ENCODE measurements around the gene RBM12.
"Not testable (repeated sequence)": the region's sequence is repeated elsewhere in the genome, so short reads cannot be mapped to it uniquely, and the experiment has no call there.

The RBM12 gene

DNA sequence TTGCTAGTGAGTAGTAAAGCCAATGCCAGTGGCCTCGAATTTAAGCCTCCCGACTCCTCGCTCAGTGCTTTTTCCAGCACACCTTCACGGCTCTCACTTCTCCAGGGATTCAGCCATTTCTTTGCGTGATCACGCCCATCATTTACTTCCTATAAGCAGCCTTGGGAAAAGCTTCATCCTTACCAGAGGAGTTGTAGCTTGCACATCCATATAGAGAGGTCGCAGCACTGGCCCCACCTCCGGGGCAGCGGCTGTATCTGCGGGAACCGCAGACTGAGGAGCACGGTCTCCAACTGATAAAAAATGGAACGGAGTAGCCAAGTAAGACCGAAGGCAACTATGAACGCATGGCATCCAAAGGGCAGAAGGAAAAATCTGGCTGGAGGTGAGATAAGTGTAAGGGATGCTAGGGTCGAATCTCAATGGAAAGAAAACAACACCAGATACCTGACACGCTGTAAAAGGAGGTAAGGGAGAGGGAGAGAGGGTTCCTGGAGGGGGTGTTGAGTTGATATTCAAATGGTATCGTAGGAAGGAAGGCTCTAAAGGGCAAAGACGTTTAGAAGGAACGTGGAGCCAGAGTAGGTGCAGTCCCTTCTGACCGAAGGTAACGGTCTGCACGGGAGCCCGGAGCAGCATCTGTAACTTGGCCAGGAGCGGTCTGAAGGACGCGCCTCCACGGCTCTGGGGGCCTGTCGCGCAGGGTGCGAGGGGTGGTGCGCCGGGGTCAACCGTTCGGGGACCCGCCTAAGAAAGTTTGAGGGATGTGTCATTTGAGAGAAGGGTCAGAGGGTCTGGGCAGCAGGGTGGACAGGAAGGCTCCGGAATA is 33.8 kb upstream of the RBM12 start:
- DNase-seq, result no peak

DNA sequence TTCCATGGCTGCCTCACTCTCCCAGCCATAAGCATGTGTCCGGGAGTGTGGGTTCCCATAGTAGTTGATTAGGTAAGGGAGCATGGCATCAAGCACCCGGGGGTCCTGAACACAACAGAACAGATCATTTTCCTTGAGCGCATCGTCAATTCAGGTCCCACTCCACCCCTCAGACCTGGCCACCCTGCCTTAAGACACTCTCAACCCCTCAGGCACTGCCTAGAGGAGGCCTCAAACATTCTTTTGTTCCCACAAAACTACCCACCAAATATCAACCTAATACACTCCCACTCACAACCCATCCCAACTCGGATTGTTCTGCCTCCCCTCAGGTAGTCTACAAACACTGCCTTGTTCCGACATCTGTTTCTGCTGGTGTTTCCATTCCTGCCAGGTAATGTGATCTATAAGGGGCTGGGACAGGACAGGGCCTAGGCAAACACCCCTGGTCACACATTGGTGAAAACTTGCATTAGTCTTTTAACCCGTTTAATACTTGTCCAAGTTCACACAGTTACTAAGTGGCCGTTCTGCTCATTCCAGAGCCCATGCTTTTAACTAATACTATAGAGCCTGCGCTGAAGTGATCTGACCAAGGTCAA is 33.1 kb upstream of the RBM12 start:
- no peak for DNase-seq

DNA sequence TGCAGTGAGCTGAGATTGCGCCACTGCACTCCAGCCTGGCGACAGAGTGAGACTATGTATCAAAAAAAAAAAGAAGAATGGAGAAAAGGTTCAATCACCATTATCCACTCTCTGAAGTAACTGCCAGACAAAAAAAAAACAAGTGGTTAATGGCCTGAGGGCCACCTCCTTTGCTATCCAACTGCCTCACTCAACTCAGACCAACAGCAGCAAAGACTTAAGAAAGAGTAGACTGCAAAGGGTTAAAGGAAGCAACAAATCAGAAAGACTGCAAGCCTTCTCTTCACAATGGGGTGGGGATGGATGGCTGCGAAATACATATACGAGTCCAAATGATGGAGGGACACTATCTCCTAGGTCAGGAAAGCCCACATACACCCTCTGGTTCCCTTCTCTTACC is 31.3 kb upstream of the RBM12 start:
- DNase-seq, result no peak

DNA sequence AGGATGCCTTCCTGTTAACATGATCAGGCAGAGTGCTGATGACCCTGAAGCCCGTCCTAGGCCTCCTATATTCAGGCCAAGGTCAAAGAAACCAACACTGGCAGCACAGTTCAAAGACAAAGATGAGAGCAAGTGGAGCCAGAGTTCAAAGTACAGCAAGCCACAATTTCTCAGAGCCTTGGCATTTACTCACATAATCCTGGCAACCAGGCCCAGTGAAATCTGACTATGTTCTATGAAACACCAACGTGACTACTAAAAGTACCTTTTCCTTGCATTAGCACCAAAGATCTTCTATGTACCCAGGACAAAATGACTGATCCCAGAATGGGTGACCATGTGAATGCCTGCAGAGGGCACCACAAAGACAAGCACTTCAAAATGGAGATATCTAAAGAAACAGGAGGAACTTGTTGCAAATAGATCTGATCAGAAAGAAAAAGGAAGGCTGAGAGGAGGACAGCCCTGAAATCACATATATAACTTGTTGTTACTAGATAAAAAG is 30.6 kb upstream of the RBM12 start:
- no peak for DNase-seq

DNA sequence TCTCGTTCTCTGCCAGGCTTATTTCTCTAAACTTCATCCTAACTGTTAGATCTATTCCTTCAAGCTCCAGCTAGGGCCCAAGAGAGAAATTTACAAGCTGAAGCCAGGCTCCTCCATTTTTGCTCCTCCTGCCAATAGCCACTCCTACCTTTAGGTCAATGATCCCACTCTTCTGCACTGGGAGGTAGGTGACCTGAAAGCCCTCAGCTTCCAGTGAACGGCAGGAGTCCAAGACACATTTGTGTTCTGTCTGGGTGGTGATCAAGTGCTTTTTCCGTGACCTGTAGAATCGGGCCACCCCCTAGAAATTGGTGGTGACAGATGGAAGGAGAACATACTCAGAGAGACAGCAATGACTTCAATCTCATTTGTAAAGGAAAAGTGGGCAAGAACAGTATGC is 25.6 kb upstream of the RBM12 start:
- no peak for DNase-seq

DNA sequence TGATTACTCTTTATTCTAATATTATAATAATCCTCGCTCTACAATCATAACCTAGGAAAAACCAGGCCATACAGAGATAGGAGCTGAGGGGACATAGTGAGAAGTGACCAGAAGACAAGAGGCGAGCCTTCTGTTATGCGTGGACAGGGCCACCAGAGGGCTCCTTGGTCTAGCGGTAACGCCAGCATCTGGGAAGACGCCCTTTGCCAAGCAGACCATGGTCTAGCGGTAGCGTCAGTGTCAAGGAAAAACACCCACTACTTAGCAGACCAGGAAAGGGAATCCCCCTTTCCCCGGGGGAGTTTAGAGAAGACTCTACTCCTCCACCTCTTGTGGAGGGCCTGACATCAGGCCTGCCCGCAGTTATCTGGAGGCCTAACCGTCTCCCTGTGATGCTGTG is 22.2 kb upstream of the RBM12 start:
- DNase-seq, result not testable (repeated sequence)

DNA sequence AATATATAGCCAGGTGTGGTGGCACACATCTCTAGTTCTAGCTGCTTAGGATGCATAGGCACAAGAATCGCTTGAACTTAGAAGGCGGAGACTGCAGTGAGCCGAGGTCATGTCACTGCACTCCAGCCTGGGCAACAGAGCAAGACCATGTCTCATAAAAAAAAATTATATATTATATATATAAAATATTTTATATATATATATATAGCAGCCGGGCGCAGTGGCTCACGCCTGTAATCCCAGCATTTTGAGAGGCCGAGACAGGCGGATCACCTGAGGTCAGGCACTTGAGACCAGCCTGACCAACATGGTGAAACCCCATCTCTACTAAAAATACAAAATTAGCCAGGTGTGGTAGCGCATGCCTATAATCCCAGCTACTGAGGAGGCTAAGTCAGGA is 20.7 kb upstream of the RBM12 start:
- not testable (repeated sequence) for DNase-seq

DNA sequence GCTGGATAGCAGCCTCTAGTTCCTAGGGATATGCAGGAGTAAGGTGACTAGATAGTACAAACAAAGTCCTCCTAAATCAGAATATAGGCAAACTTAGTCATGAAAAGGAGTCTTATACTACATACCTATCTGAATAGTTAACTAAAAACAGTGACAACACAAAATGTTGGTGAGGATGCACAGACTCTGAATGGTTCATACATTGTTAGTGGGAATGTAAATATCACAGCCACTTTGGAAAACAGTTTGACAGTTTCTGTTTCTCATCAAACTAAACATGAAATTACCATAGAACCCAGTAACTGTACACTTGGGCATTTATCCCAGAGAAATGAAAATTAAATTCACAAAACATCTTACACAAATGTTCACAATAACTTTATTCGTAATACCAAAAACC is 17.3 kb upstream of the RBM12 start:
- DNase-seq, result no peak

DNA sequence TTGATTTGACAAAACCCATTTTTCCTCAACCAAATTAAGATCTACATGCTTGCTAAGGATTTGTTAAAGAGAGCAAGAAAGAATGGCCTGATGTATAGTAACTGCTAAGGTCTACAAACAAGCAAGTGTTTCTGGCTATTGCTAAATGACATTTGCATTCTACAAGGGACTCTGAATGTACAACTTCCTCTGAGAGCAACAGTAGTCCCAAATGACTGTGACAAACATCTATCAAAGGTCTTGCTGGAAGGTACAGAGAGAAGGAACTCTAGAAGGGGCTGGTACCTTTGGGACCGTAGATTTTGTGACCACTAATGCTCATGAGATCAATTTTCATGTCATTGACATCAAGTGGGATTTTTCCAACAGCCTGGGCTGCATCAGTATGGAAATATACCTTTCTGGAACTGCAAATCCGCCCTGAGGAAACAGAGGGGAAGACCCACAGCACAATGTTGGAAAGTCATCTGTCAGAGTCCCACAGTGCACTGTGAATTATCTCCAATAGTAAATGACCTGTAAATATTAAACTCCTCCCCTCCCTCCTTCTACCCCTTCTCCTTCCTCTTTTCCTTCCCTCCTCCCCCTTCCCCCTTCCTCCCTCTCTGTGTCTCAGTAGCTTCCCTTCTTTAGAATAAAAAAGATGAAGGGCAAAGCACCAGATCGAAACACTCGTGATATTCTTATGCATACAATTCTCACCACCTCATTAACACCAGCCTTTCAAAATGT is 15.9 kb upstream of the RBM12 start:
- no peak for DNase-seq

DNA sequence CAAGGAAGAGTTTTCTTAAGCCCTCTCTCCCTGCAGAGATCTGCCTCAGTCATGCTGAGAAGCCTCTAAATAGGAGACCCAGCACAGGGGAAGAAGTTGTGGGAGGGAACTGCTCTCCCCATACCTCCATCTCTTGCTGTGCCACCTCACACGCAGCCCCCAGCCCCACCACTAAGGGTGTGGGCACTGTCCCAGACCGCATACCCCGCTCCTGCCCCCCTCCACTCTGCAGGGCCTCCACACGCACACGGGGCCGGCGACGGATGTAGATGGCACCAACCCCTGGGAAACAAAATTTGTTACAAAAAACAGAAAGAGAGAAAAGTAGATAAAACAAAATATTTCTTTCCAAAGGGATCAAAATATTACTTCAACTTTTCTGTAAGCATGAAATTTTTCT is 10.2 kb upstream of the RBM12 start:
- DNase-seq, result no peak

DNA sequence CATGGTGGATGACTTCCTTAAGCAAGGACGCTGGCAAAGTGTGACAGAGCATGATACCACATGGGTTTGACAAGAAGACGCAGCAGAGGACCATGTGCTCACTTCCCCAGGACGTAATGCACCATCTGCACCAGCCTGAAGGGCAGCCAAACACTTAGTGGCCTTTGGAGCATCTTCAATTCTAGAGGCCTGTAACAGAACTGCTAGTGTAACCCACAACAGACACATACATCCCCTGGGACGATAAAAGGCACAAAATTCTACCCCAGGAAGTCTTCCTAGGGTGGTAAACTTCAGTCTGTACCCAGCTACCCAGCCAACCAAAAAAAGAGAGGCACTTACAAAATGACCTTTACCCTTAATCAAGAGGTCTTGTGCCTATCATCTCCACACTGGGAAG is 9.2 kb upstream of the RBM12 start:
- DNase-seq, result no peak

DNA sequence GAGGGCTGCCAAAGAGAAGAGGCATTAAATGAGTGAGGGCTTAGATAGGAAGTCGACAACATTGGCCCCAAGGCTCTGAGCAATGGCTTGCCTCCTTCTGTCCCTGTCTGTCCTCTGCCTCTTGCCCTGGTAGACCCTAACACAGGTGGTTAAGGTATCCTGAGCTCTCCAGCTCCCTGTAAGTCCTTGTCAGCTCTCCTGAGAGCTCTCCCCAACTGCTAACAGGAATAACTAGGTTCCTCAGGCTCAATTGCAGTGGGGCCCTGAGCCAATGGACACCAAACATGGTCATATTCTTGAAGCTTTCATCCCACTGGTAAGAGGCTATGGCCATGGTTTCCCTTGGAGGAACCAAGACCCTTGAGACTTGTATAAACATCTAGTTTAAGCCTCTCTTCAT is 5.0 kb upstream of the RBM12 start:
- no peak for DNase-seq

DNA sequence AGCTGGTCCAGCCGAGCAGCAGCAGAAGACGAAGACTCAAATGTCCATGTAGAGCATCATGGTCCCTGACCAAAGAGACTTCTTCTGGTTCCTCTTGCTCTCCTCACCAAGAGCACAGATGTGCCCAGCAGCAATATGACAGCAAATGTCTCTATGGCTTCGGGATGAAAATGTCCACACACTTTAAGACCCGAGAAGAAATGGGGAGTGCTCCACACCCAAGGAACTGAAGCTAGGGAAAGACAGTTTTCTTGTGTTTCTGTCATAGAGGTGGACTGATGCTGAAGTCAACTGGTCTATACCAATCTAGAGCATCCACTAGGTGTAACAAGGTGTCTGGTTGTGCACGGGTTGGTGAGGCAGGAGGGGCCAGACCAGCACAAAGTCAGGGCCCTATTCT is 4.5 kb upstream of the RBM12 start:
- DNase-seq, result no peak

DNA sequence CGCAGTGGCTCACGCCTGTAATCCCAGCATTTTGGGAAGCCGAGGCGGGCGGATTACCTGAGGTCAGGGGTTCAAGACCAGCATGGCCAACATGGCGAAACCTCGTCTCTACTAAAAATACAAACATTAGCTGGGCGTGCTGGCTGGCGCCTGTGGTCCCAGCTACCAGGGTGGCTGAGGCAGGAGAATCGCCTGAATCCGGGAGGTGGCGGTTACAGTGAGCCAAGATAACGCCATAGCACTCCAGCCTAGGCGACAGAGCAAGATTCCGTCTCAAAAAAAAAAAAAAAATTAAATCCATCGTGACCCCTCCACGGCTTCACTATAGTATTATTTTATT is 1.2 kb upstream of the RBM12 start:
- no peak for DNase-seq

DNA sequence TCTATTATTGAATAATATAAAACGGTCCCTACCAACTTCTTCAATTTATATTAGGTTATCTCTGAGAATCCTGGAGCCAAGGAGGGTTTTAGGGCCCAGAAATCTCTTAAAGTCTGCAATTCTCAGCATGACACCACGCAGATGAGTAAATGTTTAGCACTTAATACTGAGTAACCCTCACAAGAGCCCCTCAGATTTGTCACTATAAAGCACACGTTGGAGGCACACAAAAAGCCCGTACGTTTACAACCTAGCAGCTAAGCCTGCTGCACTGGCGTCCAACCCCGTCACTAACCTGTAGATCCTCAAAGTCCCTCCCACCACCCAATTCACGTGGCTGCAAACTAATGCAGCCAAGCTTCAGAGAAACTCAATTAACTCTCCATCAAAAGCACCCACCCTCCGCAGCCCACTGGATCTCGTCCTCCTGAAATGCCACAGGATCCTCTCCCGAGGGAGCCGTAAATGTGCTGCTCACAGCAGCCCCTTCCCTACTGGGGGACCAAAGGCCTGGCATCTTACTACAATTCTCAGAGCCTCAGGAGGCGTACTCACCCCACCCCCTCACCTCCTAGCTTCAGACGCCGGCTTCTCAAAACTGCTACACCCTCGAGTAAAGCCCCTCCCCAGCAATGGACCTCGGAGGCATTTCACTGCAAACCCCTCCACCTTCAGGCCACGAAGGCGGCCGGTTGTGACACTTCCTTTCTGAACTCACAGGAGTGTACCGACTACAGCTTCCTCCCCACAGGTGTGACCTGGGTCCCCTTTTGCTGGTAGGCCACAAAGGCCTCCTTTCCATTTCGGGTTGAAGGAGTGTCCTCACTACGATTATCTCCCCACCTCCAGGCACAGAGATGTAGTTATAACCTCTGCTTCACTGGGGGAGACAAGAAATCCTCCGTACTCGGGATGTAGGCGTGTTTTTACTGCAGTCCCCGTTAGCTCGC is 909 bp downstream of the RBM12 start:
- DNase-seq, result peak; percentile 75 to 79

DNA sequence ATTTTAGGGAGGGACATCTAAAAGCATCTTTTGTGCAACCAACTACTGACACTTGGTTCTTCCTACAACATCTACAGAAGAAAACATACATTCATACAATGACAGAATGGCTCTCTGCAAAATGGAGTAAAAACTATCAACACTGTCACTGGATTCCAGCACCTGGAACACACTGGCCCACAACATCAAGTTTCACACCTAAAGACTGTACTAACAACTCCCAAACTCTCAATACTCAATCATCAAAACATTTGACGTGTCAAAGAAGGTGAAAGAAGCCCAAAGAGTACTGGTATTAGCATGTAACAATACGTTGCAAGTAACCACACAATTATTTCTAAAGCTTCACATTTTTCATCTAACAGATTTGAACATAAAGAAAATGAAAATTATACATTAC is 2.1 kb downstream of the RBM12 start:
- DNase-seq, result no peak

DNA sequence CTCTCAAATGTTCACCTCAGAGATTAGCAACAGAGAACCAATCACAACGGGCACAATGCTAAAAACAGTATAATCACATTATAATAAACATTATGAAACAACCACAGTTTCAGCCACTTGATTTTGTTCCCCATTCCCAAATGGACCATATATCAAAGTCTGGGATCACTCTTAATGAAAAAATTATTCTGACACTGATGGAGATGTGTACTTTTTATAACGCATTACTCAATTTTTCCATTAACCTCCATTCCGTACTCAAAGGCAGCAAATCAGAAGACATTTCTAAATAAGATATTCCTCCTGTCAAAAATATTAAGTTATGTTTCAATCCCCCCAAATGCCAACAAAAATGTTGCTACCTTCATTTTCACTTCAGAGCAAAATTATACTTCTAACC is 2.8 kb downstream of the RBM12 start:
- DNase-seq, result no peak

DNA sequence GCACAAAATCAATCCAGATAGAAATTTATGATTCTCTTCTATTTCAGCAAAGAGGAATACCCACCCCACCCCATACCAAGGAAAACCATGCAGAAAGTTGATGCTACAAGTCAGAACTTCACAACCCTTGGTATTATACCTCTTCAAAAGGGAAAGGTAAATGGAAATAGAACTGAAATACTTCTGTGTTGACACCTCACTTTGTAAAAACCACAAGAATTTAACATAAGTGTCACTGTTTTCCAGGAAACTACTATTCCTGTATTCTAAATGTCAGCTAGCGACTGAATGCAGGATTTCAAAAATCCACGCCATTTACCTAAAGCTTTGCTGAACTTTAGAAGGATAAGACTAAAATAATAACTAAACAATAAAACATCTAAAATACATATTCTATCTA is 3.6 kb downstream of the RBM12 start:
- DNase-seq, result no peak

DNA sequence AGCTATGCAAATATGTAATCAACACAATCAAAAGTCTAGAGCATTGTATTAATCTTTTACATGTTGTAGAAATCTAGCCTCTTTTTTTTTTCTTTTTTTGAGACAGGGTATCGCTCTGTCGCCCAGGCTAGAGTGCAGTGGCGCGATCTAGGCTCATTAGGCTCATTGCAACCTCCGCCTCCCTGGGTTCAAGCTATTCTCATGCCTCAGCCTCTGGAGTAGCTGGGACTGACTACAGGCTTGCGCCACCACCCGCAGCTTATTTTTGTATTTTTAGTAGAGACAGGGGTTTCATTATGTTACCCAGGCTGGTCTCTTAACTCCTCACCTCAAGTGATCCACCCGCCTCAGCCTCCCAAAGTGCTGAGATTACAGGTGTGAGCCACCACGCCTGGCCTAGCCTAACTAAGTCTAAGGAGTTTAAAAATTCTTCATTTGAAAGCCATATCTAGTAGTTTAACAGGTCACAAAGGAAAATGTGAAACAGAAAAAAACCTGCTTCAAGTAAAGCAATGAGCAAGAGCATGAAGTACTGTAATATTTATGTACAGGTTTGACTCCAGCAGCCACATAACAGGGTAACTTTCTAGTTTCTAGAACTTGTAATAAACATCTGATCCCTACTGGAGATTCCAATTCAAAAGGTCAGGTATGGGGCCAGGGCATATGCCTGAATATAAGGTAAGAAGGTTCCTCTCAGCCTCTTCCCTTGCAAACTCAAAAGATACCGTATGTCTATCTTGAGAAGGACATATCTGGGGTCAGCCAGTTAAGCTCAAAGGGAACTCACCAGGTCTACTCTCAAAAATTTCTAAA is 4.4 kb downstream of the RBM12 start:
- no peak for DNase-seq

DNA sequence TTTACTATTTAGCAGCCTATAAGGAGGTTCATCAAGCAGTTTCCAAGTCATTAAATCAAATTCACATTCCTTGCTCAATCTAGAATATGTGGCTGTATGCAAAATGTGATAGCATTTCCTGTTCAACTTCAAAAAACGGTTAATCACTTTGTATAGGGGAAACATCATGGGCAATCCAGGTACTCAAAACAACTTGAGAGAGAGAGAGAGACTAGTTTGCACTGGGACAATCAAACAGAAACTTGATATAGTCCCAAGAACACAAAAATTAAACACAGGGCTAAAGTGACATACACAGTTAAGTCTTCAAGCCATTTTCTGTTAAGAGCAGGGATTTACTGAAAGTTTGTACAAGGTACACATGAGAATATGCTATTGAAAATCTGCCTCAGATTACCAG is 7.4 kb downstream of the RBM12 start:
- DNase-seq, result no peak

DNA sequence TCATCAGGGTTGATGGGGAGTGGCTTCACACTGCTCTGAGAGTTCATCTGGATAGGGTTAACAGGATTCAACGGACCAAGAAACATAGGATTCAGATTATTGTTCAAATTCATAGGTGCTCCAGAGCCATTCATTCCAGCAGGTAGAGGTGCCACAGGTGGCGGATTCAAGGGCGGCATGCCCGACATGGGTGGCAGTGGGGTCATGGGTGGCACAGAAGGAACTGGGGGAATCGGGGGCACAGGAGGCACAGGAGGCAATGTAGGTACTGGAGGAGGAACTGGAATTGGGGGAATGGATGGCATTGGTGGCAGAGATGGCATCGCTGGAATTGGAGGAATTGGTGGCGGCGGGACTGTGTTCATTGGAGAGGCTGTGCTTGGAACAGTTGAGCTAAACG is 10.3 kb downstream of the RBM12 start:
- DNase-seq, result no peak

DNA sequence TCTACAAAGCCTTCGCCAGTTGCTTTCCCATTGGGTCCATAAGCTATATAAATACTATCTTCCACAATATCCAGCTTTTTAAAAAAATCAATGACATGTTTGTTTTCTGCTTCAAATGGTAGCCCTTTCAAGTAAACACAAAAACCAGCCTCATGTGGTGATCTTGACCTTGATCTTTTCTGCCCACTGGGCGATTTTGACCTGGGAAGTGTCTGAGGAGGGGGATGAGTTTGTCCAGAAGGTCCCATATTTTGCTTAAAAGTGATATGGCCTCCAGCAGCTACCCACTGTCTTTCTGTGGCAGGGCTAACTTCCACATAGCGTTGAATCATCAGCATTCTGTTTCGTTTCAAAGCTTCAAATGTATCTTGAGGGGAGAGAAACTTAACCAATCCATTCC is 10.8 kb downstream of the RBM12 start:
- DNase-seq, result no peak
